NCI-H1092 treated with DMSO at 0.1 percent for 48 hours (cell line): ENCODE data around the gene NET1.

Experiments used
- DNase-seq: peaks from one replicate; lab custom pipeline; 2025; lab: John Stamatoyannopoulos, UW

Gene NET1

GRCh38 chr10:5485948-5486852 is 73.8 kb downstream of the NET1 start:
- no peak for DNase-seq

GRCh38 chr10:5486853-5487235 is 74.5 kb downstream of the NET1 start:
- no peak for DNase-seq

- DNase-seq: no peak
Observed at GRCh38 chr10:5488272-5489161, 76.2 kb downstream of the NET1 start.

GRCh38 chr10:5490032-5490431 is 77.7 kb downstream of the NET1 start:
- no peak for DNase-seq

GRCh38 chr10:5490698-5491464 is 78.5 kb downstream of the NET1 start:
- DNase-seq: no peak

- DNase-seq: no peak
Observed at GRCh38 chr10:5491477-5491876, 79.1 kb downstream of the NET1 start.

- no peak for DNase-seq
Observed at GRCh38 chr10:5492322-5492855, 80.0 kb downstream of the NET1 start.

GRCh38 chr10:5492929-5493576 is 80.7 kb downstream of the NET1 start:
- DNase-seq: no peak

- no peak for DNase-seq
Observed at GRCh38 chr10:5493691-5494090, 81.3 kb downstream of the NET1 start.

- no peak for DNase-seq
Observed at GRCh38 chr10:5494611-5495010, 82.3 kb downstream of the NET1 start.

GRCh38 chr10:5496261-5497250 is 84.2 kb downstream of the NET1 start:
- no peak for DNase-seq

GRCh38 chr10:5497289-5497688 is 84.9 kb downstream of the NET1 start:
- DNase-seq: no peak

- DNase-seq: no peak
Observed at GRCh38 chr10:5497948-5498730, 85.8 kb downstream of the NET1 start.

- DNase-seq: no peak
Observed at GRCh38 chr10:5498791-5499492, 86.6 kb downstream of the NET1 start.

GRCh38 chr10:5499493-5500140 is 87.3 kb downstream of the NET1 start, which contains the start of gene CALML5:
TSS of gene CALML5 (minus strand) at chr10:5499570. CDS start at chr10:5499438, 132 bp downstream.
- no peak for DNase-seq

- no peak for DNase-seq
Observed at GRCh38 chr10:5500162-5500670, 87.9 kb downstream of the NET1 start.

GRCh38 chr10:5500910-5501309 is 88.6 kb downstream of the NET1 start:
- DNase-seq: no peak

- DNase-seq: no peak
Observed at GRCh38 chr10:5502061-5502521, 89.7 kb downstream of the NET1 start.
